ENCODE data around the gene SFTPA1. TPM values are rescaled to one million over a fixed set of nuclear protein-coding genes. Genes with fewer than 3 reads are reported as not detected.
"Not testable (repeated sequence)": the region's sequence is repeated elsewhere in the genome, so short reads cannot be mapped to it uniquely, and the experiment has no call there.

Gene SFTPA1
- total RNA-seq, 1 donor from 2014 or later, result not detected

- DNase-seq (ENCODE audit: low read depth), result no peak
- peaks cover 4% of the 10 kb centered on the region for H3K27me3 ChIP-seq (ENCODE audit: control insufficient read depth, insufficient read depth, low read length)
- no peak overlapping the region for H3K4me3 ChIP-seq (ENCODE audit: low read depth, low read length)
- no peaks in the 10 kb centered on the region for H3K36me3 ChIP-seq (ENCODE audit: control insufficient read depth, insufficient read depth, low read length)
- TF ChIP-seq, protein P1, sequence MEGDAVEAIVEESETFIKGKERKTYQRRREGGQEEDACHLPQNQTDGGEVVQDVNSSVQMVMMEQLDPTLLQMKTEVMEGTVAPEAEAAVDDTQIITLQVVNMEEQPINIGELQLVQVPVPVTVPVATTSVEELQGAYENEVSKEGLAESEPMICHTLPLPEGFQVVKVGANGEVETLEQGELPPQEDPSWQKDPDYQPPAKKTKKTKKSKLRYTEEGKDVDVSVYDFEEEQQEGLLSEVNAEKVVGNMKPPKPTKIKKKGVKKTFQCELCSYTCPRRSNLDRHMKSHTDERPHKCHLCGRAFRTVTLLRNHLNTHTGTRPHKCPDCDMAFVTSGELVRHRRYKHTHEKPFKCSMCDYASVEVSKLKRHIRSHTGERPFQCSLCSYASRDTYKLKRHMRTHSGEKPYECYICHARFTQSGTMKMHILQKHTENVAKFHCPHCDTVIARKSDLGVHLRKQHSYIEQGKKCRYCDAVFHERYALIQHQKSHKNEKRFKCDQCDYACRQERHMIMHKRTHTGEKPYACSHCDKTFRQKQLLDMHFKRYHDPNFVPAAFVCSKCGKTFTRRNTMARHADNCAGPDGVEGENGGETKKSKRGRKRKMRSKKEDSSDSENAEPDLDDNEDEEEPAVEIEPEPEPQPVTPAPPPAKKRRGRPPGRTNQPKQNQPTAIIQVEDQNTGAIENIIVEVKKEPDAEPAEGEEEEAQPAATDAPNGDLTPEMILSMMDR (IDR thresholded peaks at IDR 0.05; ENCODE audit: insufficient read depth, low read length, poor library complexity, severe bottlenecking), result no peak
Measured at GRCh38 chr10:79588800-79589199, 21.9 kb upstream of the SFTPA1 start.

DNA sequence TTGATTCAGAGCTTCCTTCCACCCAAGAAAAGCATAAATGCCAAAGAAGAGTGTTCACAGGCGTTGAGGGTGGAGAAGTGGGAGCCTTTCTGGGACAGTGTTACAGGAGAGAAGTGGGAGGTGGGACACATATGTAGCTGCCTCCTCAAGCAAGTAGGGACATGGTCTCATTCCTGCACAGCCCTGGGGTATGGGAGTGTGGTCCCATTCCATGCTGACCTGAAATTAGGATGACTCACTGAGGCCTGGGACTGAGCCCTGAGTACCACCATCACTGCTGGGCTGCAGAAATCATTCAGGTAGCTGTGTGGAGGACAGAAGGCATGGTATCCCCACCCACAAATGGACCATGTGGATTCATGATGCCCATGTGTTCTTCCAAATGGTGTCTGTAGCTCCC lies 17.4 kb upstream of the SFTPA1 start:
- no peak for DNase-seq (ENCODE audit: low read depth)
- Histone ChIP-seq H3K36me3 (ENCODE audit: control insufficient read depth, insufficient read depth, low read length) (no peaks in the 10 kb centered on the region), H3K4me3 (ENCODE audit: low read depth, low read length) (no peak overlapping the region), H3K27me3 (ENCODE audit: control insufficient read depth, insufficient read depth, low read length) (peaks cover 3% of the 10 kb centered on the region)
- TF ChIP-seq, protein P1 (IDR thresholded peaks at IDR 0.05; ENCODE audit: insufficient read depth, low read length, poor library complexity, severe bottlenecking), result no peak

DNA sequence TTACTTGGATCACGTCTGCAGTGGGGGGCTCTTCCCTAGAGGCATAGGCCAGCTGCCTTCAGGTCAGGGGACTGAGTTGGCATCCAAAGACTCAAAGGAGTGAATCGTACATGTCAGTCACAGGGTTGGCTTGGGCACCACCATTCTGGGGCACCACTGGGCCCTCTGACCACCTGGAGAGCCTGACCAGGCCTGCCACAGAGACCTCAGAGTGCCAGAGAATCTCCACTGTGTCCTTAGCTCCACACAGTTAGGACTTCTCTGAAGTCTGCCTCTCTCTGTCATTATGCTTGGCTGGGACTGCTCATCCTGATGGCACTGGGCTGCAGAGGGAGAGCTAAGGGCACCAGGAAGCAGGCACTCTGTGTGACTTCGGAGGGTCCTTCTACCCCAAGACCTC lies 16.2 kb upstream of the SFTPA1 start:
- not testable (repeated sequence) for H3K27me3 ChIP-seq (ENCODE audit: control insufficient read depth, insufficient read depth, low read length); H3K4me3 ChIP-seq (ENCODE audit: low read depth, low read length); H3K36me3 ChIP-seq (ENCODE audit: control insufficient read depth, insufficient read depth, low read length); DNase-seq (ENCODE audit: low read depth)

DNA sequence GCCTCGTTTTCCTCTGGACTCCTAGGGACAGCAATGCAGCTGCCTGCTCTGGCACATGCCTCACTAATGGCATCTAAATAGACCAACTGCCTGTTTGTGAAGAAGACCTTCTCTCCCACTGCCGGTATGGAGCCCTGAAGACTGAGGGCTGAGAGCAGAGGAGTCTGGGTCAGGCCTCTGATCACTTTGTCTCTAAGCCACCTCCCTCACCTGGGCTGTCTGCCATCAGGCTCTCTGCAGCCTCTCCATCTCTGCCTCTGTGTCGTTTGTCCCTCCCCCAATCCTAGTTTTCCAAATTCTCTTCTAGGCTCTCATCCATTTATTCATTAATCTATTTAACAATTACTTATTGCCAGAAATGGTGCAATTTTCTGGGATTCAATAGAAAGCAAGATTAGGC lies 15.2 kb upstream of the SFTPA1 start:
- no peak overlapping the region for H3K4me3 ChIP-seq (ENCODE audit: low read depth, low read length)
- TF ChIP-seq, protein P1 (IDR thresholded peaks at IDR 0.05; ENCODE audit: insufficient read depth, low read length, poor library complexity, severe bottlenecking), result no peak

DNA sequence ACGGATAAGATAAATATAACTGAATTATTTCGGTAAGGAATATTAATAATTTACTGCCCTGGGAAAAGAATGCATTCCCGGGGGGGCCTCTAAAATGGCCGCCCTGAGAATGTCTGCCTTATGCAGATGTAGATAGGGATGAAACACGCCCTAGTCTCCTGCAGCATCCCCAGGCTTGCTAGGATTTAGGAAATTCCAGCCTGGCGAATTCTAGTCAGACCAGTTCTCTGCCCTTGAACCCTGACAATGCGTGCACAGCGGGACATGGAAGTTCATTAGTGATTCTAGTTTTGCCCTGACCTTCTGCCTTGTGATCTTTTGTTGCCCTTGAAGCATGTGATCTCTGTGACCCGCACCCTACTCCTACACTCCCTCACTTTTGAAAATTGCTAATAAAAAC lies 11.1 kb upstream of the SFTPA1 start:
- not testable (repeated sequence) for H3K36me3 ChIP-seq (ENCODE audit: control insufficient read depth, insufficient read depth, low read length); H3K4me3 ChIP-seq (ENCODE audit: low read depth, low read length); DNase-seq (ENCODE audit: low read depth); H3K27me3 ChIP-seq (ENCODE audit: control insufficient read depth, insufficient read depth, low read length)

More for the DNA sequence above, 15.2 kb upstream of the SFTPA1 start:
- Histone ChIP-seq H3K27me3 (ENCODE audit: control insufficient read depth, insufficient read depth, low read length) (no peaks in the 10 kb centered on the region), H3K36me3 (ENCODE audit: control insufficient read depth, insufficient read depth, low read length) (no peaks in the 10 kb centered on the region)
- no peak for DNase-seq (ENCODE audit: low read depth)

DNA sequence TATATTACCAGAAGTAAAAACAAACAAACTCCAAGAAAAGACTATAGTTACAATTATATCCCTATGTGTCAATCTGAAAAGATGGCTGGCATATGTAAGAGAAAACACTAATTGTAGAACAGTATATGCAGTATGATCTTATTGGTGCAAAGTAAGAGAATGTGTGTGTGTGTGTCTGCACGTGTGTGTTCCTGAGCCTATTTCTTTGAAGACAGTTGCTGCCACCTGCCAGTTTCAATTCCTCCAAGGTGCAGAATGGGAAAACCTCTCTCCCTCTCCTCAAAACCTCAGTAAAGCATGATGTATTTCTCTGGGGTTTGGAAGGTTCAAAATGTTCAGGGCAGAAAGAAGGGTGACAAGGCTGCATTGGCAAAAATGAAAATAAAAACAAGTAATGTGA lies 8.8 kb upstream of the SFTPA1 start:
- TF ChIP-seq, protein P1 (IDR thresholded peaks at IDR 0.05; ENCODE audit: insufficient read depth, low read length, poor library complexity, severe bottlenecking), result no peak
- H3K4me3 ChIP-seq (ENCODE audit: low read depth, low read length), result no peak overlapping the region
- H3K36me3 ChIP-seq (ENCODE audit: control insufficient read depth, insufficient read depth, low read length), result no peaks in the 10 kb centered on the region
- no peak for DNase-seq (ENCODE audit: low read depth)
- H3K27me3 ChIP-seq (ENCODE audit: control insufficient read depth, insufficient read depth, low read length), result peaks cover 3% of the 10 kb centered on the region

DNA sequence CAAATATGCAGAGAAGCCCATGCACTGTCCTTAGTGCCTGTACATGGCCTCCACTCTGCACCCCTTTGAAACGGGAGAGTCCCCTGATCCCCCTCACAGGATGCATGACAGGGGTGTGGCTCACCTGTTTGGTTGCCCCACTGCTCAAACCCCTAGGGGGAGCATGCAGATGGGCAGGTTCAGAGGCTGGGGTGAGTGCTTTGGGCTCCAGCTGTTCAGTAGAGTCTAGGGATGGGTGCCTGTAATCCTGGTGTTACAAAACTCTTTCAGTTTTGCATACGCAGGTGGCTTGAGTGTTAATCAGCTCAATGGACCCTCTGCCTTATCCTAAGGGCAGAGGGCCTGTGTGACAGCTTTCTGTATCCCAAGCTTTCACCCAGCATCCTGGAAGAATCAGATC lies 7.8 kb upstream of the SFTPA1 start:
- peaks cover 3% of the 10 kb centered on the region for H3K27me3 ChIP-seq (ENCODE audit: control insufficient read depth, insufficient read depth, low read length)
- no peak overlapping the region for H3K4me3 ChIP-seq (ENCODE audit: low read depth, low read length)
- DNase-seq (ENCODE audit: low read depth), result no peak
- TF ChIP-seq, protein P1 (IDR thresholded peaks at IDR 0.05; ENCODE audit: insufficient read depth, low read length, poor library complexity, severe bottlenecking), result no peak
- H3K36me3 ChIP-seq (ENCODE audit: control insufficient read depth, insufficient read depth, low read length), result no peaks in the 10 kb centered on the region

Data from kidney epithelial cell (primary cell).